Loucy (cell line): ENCODE results near the gene PRR5L.

Experiments
- H2AFZ ChIP-seq: fragments of 200-600 bp; sonication (generic); 2 replicates; pipeline ENCODE4 v1.6.0; 2016; ENCODE audit warnings: antibody characterized with exemption, mild to moderate bottlenecking, low read length, moderate library complexity
- H3F3A ChIP-seq: fragments of 200-600 bp; 2 replicates; pipeline ENCODE4 v1.6.0; 2016; ENCODE audit warnings: antibody characterized with exemption, low read depth, mild to moderate bottlenecking
- H3K27me3 ChIP-seq: fragments of 200-600 bp; sonication (generic); 2 replicates; pipeline ENCODE4 v1.6.1; 2014; ENCODE audit warnings: low read length, mild to moderate bottlenecking; ENCODE audit not compliant: insufficient read depth, poor library complexity, severe bottlenecking
- H3K36me3 ChIP-seq: fragments of 200-600 bp; sonication (generic); 2 replicates; pipeline ENCODE4 v1.6.1; 2016; ENCODE audit warnings: low read length; ENCODE audit not compliant: insufficient read depth
- H3K4me1 ChIP-seq: fragments of 200-600 bp; sonication (generic); 2 replicates; pipeline ENCODE4 v1.5.1; 2014; ENCODE audit warnings: low read length, mild to moderate bottlenecking; ENCODE audit not compliant: insufficient read depth, poor library complexity, severe bottlenecking
- H3K4me2 ChIP-seq: fragments of 200-600 bp; sonication (generic); 2 replicates; pipeline ENCODE4 v1.6.0; 2014; ENCODE audit warnings: antibody characterized with exemption, low read length, low read depth, mild to moderate bottlenecking; ENCODE audit not compliant: poor library complexity, severe bottlenecking
- H3K4me3 ChIP-seq: fragments of 200-600 bp; sonication (generic); 2 replicates; pipeline ENCODE4 v1.5.1; 2014; ENCODE audit warnings: low read length, mild to moderate bottlenecking, mixed read lengths; ENCODE audit not compliant: poor library complexity, severe bottlenecking
- H3K79me2 ChIP-seq: fragments of 200-600 bp; sonication (generic); 2 replicates; pipeline ENCODE4 v1.6.1; 2014; ENCODE audit warnings: low read length; ENCODE audit not compliant: insufficient read depth
- H3K9ac ChIP-seq: fragments of 200-600 bp; sonication (generic); 2 replicates; pipeline ENCODE4 v1.6.0; 2014; ENCODE audit warnings: mild to moderate bottlenecking, low read depth, low read length, moderate library complexity; ENCODE audit not compliant: poor library complexity, severe bottlenecking
- H3K9me2 ChIP-seq: fragments of 200-600 bp; sonication (generic); replicated peaks from 2 replicates; pipeline ENCODE4 v1.6.1; 2016; ENCODE audit warnings: low read depth, low read length, mixed read lengths
- H3K9me3 ChIP-seq: fragments of 200-600 bp; sonication (generic); 2 replicates; pipeline ENCODE4 v1.6.1; 2014; ENCODE audit warnings: mild to moderate bottlenecking, antibody characterized with exemption, low read length, low read depth; ENCODE audit not compliant: insufficient read depth
- H4K20me1 ChIP-seq: fragments of 200-600 bp; sonication (generic); 2 replicates; pipeline ENCODE4 v1.6.0; 2014; ENCODE audit warnings: antibody characterized with exemption, low read length, mild to moderate bottlenecking; ENCODE audit not compliant: insufficient read depth, poor library complexity, severe bottlenecking
- CTCF ChIP-seq: fragments of 200-600 bp; sonication (generic); conservative IDR thresholded peaks from 2 replicates; pipeline ENCODE4 v1.5.1; 2014; ENCODE audit warnings: mild to moderate bottlenecking, antibody characterized with exemption, low read length
- EZH2phosphoT487 ChIP-seq: fragments of 200-600 bp; IDR thresholded peaks from 2 replicates; pipeline ENCODE4 v1.6.1; 2018; ENCODE audit warnings: antibody characterized with exemption, mild to moderate bottlenecking, moderate library complexity, borderline replicate concordance

The PRR5L gene

GRCh38 chr11:36343436-36343835, 47.3 kb downstream of the PRR5L start:
- H3K36me3 ChIP-seq = no peaks in the 10 kb centered on the region
- H3K4me3 ChIP-seq = no peak overlapping the region
- H3K27me3 ChIP-seq = no peaks in the 10 kb centered on the region
- H3K4me2 ChIP-seq = no peak overlapping the region
- H3K9me2 ChIP-seq = no peaks in the 10 kb centered on the region
- no peaks in the 10 kb centered on the region for H3K79me2 ChIP-seq
- H3K4me1 ChIP-seq = peaks cover 19% of the 10 kb centered on the region
- no peaks in the 10 kb centered on the region for H3F3A ChIP-seq
- H2AFZ ChIP-seq = no peak overlapping the region
- no peaks in the 10 kb centered on the region for H3K9me3 ChIP-seq
- no peak for TF ChIP-seq CTCF
- TF ChIP-seq EZH2phosphoT487 = no peak
- no peaks in the 10 kb centered on the region for H4K20me1 ChIP-seq
- no peak overlapping the region for H3K9ac ChIP-seq

- Histone ChIP-seq H3K4me3 (no peak overlapping the region), H3K4me2 (no peak overlapping the region), H3K9me2 (no peaks in the 10 kb centered on the region)
These were observed 49.0 kb downstream of the PRR5L start for GRCh38 chr11:36345084-36345511.

GRCh38 chr11:36345535-36346141, 49.5 kb downstream of the PRR5L start:
- H3K27me3 ChIP-seq = no peaks in the 10 kb centered on the region
- no peak overlapping the region for H2AFZ ChIP-seq
- no peaks in the 10 kb centered on the region for H3K79me2 ChIP-seq
- H4K20me1 ChIP-seq = no peaks in the 10 kb centered on the region
- no peaks in the 10 kb centered on the region for H3K36me3 ChIP-seq
- H3F3A ChIP-seq = no peaks in the 10 kb centered on the region
- peaks cover 7% of the 10 kb centered on the region for H3K4me1 ChIP-seq
- H3K9me2 ChIP-seq = no peaks in the 10 kb centered on the region
- no peak overlapping the region for H3K4me2 ChIP-seq
- TF ChIP-seq CTCF (no peak), EZH2phosphoT487 (no peak)
- no peak overlapping the region for H3K9ac ChIP-seq
- no peaks in the 10 kb centered on the region for H3K9me3 ChIP-seq
- H3K4me3 ChIP-seq = no peak overlapping the region

More at GRCh38 chr11:36345084-36345511, 49.0 kb downstream of the PRR5L start:
- no peaks in the 10 kb centered on the region for H4K20me1 ChIP-seq
- peaks cover 13% of the 10 kb centered on the region for H3K4me1 ChIP-seq
- H3K27me3 ChIP-seq = no peaks in the 10 kb centered on the region
- no peak overlapping the region for H3K9ac ChIP-seq
- H3F3A ChIP-seq = no peaks in the 10 kb centered on the region
- no peaks in the 10 kb centered on the region for H3K79me2 ChIP-seq
- TF ChIP-seq CTCF = no peak
- no peak for TF ChIP-seq EZH2phosphoT487
- H3K36me3 ChIP-seq = no peaks in the 10 kb centered on the region
- no peak overlapping the region for H2AFZ ChIP-seq
- H3K9me3 ChIP-seq = no peaks in the 10 kb centered on the region
